Measurements from ENCODE around the gene GNG12.

GRCh38 chr1:67659229-67659628 is 174.0 kb downstream of the GNG12 start:
- TF ChIP-seq CTCF (optimal IDR thresholded peaks at IDR 0.05 in 1 of 3, IDR thresholded peaks at IDR 0.05 in 1 of 3, conservative IDR thresholded peaks at IDR 0.05 in 1 of 3; ENCODE audit: extremely low read depth in 1 of 3, insufficient read depth in 2 of 3, low read length in 3 of 3) (no peak), EZH2 (IDR thresholded peaks at IDR 0.05; ENCODE audit: low read length) (no peak)

All from keratinocyte (primary cell).